ENCODE results near the gene RBM15.

DNA sequence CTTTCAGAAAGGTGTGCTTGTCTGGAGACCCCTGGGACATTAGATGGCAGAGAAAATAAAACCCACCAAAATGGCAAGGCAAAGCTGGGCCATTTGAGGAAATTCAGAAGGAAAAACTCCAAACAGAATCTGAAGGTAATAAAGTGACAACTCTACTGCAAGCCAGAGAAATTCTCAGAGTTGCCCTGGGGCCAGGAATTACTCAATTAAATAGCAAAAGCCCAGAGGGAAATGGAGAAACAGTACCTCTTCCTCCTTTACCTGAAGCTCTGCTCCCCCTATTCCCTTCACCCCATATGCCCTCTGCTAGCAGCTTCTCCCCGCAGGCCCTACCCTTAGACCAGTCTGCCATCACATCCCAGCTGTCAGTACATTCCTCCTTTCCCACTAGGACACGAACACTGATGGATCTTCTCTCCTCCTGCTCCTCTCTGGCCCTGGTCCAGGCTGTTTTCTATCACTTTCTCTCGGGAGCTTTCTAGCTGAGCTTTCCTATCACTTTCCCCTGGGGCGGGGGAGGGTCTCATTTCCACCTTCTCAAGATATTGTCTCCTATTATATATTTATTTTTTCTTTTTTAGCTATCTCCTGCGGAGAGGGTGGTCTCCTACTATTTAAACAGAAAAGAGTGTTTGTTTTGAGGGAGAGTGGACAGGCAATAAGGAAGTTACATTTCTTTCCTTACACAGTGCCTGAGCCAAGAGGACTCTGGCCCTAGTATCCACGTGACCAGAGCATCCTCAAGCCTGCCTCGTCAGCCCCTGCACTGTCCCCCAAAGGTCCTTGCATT lies 47.7 kb upstream of the RBM15 start:
- TF ChIP-seq, protein P1, sequence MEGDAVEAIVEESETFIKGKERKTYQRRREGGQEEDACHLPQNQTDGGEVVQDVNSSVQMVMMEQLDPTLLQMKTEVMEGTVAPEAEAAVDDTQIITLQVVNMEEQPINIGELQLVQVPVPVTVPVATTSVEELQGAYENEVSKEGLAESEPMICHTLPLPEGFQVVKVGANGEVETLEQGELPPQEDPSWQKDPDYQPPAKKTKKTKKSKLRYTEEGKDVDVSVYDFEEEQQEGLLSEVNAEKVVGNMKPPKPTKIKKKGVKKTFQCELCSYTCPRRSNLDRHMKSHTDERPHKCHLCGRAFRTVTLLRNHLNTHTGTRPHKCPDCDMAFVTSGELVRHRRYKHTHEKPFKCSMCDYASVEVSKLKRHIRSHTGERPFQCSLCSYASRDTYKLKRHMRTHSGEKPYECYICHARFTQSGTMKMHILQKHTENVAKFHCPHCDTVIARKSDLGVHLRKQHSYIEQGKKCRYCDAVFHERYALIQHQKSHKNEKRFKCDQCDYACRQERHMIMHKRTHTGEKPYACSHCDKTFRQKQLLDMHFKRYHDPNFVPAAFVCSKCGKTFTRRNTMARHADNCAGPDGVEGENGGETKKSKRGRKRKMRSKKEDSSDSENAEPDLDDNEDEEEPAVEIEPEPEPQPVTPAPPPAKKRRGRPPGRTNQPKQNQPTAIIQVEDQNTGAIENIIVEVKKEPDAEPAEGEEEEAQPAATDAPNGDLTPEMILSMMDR (IDR thresholded peaks at IDR 0.05; ENCODE audit: borderline replicate concordance, extremely low read depth, low read length, poor library complexity, severe bottlenecking), result no peak
- TF ChIP-seq EZH2 (IDR thresholded peaks at IDR 0.05; ENCODE audit: borderline replicate concordance, low read depth, low read length, severe bottlenecking), result no peak

All from DND-41 (cell line).